GM23248 (cell line): ENCODE results near the gene CHRM4. TPM values are rescaled to one million over a fixed set of nuclear protein-coding genes. Genes with fewer than 3 reads are reported as not detected.

Experiments used
- DNase-seq: peaks from one replicate; pipeline ENCODE4 v3.0.0-alpha.2; 2015
- H2AFZ ChIP-seq: fragments of 200-600 bp; sonication (generic); 2 replicates; pipeline ENCODE4 v1.6.1; 2016; ENCODE audit warnings: antibody characterized with exemption
- H3F3A ChIP-seq: fragments of 200-600 bp; sonication (generic); 2 replicates; pipeline ENCODE4 v1.6.1; 2016; ENCODE audit warnings: mild to moderate bottlenecking, antibody characterized with exemption, mixed run types; ENCODE audit not compliant: insufficient read depth
- H3K27ac ChIP-seq: fragments of 200-600 bp; sonication (generic); 2 replicates; pipeline ENCODE4 v1.5.1; 2016; ENCODE audit warnings: mild to moderate bottlenecking
- H3K27me3 ChIP-seq: fragments of 200-600 bp; sonication (generic); replicated peaks from 2 replicates; pipeline ENCODE4 v1.6.1; 2016; ENCODE audit warnings: mild to moderate bottlenecking; ENCODE audit not compliant: insufficient read depth
- H3K36me3 ChIP-seq: fragments of 200-600 bp; sonication (generic); 2 replicates; pipeline ENCODE4 v1.6.1; 2016; ENCODE audit warnings: low read depth, mild to moderate bottlenecking
- H3K4me1 ChIP-seq: fragments of 200-600 bp; sonication (generic); 2 replicates; pipeline ENCODE4 v1.6.1; 2016; ENCODE audit warnings: mild to moderate bottlenecking; ENCODE audit not compliant: insufficient read depth
- H3K4me2 ChIP-seq: fragments of 200-600 bp; sonication (generic); one replicate; pipeline ENCODE4 v1.6.1; 2016; ENCODE audit warnings: mild to moderate bottlenecking; ENCODE audit not compliant: unreplicated experiment
- H3K4me3 ChIP-seq: fragments of 200-600 bp; sonication (generic); 2 replicates; pipeline ENCODE4 v1.5.1; 2016; ENCODE audit warnings: mild to moderate bottlenecking
- H3K79me2 ChIP-seq: fragments of 200-600 bp; sonication (generic); 2 replicates; pipeline ENCODE4 v1.6.1; 2016; ENCODE audit warnings: mild to moderate bottlenecking; ENCODE audit not compliant: insufficient read depth
- H3K9ac ChIP-seq: fragments of 200-600 bp; sonication (generic); 2 replicates; pipeline ENCODE4 v1.6.1; 2016; ENCODE audit warnings: mild to moderate bottlenecking
- H3K9me2 ChIP-seq: fragments of 200-600 bp; sonication (generic); 2 replicates; pipeline ENCODE4 v1.6.1; 2016; ENCODE audit warnings: mixed run types, mild to moderate bottlenecking, moderate library complexity; ENCODE audit not compliant: insufficient read depth
- H3K9me3 ChIP-seq: fragments of 200-600 bp; sonication (generic); one replicate; pipeline ENCODE4 v1.6.1; 2017; ENCODE audit warnings: low read depth
- H4K20me1 ChIP-seq: fragments of 200-600 bp; sonication (generic); 2 replicates; pipeline ENCODE4 v1.6.0; 2016; ENCODE audit not compliant: insufficient read depth
- EZH2 ChIP-seq: fragments of 200-600 bp; sonication (generic); IDR thresholded peaks from 2 replicates; pipeline ENCODE4 v1.6.1; 2018; ENCODE audit warnings: antibody characterized with exemption, mild to moderate bottlenecking; ENCODE audit not compliant: insufficient read depth, poor library complexity, severe bottlenecking
- EZH2phosphoT487 ChIP-seq: fragments of 200-600 bp; sonication (generic); IDR thresholded peaks from 2 replicates; pipeline ENCODE4 v1.6.1; 2018; ENCODE audit warnings: antibody characterized with exemption, moderate library complexity, mild to moderate bottlenecking, low read depth; ENCODE audit not compliant: insufficient read depth
- WGBS, 2 experiments: methylation state at CpG; one replicate each; pipeline ENCODE4 v1.1.6; 2015 to 2017; ENCODE audit warnings: low lambda C conversion rate in 2 of 2, low coverage in 1 of 2; ENCODE audit errors: missing lambda C conversion rate in 2 of 2; 5-methylcytosine and 5-hydroxymethylcytosine counted together
- in situ Hi-C: fragments of 300-500 bp; cut with MboI; formaldehyde crosslinking; loops from 2 replicates; pipeline ENCODE4 v1.15.0; 2020
- polyA plus RNA-seq: library from polyadenylated mRNA; unstranded; fragments of >200 nt; fragmentation: Nextera tagmentation; extraction: Ambion mirVana; gene quantifications from 2 replicates; pipeline ENCODE4 v1.2.1, GENCODE V29; 2016
- total RNA-seq: library from RNA; depleted of rRNA; stranded (reverse); fragments of >200 nt; shearing (Covaris generic); gene quantifications from 2 replicates; pipeline ENCODE4 v1.2.3, GENCODE V29; 2014

CHRM4 gene
- total and polyA plus RNA-seq, 2 experiments from 2014 or later: not detected

DNA sequence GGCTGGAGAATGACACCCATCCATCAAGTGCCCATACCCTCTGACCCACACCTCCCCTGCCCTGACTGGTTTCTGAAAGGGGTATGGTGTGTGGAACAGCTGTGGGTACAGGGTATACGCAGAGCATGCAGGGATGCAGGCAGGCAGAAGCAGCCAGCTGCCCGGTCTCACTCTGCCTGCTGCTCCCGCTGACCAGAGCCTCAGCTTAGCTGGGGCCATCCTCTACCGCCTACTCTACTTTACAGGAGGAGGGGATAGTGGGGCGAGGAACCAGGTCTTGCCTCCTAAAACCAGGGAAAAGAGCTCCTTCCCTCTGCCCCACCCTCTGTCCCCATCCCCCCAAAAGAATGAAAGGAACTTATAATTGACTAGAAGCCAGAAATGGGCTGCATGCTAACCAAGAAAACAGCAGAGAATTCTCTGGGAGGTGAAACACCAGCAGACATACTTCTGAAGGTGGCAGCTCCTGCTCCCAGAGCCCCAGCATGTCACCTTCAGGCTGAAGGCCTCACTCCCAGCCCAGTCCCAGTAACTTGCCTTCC is 13.0 kb upstream of the CHRM4 start:
- H3K36me3 ChIP-seq: no peaks in the 10 kb centered on the region
- peak; percentile 20 for DNase-seq
- no peak overlapping the region for H3K4me2 ChIP-seq
- no peak overlapping the region for H2AFZ ChIP-seq
- TF ChIP-seq EZH2 (no peak), EZH2phosphoT487 (no peak)
- no peaks in the 10 kb centered on the region for H4K20me1 ChIP-seq
- no peaks in the 10 kb centered on the region for H3K9me3 ChIP-seq
- no peaks in the 10 kb centered on the region for H3K9me2 ChIP-seq
- in situ Hi-C loops: no loop called here
- no peak overlapping the region for H3K27ac ChIP-seq
- peaks cover 10% of the 10 kb centered on the region for H3K4me1 ChIP-seq
- H3F3A ChIP-seq: no peaks in the 10 kb centered on the region
- H3K9ac ChIP-seq: no peak overlapping the region
- H3K27me3 ChIP-seq: no peaks in the 10 kb centered on the region
- 72 to 74% methylated on average over 5 of the region's 5 CpGs for WGBS, 2 experiments
- no peak overlapping the region for H3K4me3 ChIP-seq
- no peaks in the 10 kb centered on the region for H3K79me2 ChIP-seq

DNA sequence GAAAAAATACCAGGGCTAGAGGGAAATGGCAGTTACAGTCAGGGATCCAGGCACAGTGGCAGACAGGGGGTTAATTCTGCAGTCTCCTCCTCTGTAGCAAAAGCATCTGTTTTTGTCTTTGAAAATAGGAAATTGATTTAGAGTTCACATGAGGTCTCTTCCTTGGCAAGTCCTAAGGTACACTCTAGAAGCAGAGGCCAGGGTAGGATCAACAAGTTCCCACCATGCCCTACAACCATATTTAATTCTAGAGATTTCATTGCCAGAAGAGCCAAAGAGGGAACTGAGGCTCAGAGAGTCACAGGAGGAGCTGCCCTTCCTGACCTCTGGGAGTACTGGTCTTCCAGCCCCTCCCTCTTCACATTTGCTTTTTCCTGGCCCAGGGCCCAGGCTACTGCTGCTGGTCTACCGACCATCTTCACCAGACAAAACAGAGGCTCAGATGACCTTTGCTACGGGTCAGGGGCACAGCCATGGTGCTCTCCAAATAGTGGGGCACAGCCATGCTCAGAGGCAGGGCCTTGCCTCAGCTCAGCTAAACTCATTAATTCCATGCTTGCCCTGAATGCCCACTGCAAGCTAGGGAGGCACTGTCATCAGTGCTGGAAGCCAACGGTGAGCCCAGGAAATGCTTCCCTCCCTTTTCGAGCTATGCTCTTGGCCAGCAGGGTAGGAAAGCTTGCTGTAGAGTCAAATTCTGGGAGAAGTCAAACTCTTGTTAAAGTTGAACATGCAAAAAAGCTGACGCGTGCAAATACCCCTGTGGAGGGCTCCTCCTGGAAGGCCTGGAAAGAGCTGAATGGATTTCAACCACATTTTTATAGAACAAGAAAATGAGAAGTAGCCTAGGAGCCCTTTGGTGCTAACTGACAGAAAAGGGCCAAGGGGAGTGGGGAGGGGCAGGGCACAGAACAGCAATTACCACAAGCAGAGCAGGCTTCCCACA is 11.7 kb upstream of the CHRM4 start:
- in situ Hi-C loops: no loop called here
- peaks cover 10% of the 10 kb centered on the region for H3K4me1 ChIP-seq
- H4K20me1 ChIP-seq: no peaks in the 10 kb centered on the region
- H3K4me3 ChIP-seq: no peak overlapping the region
- no peak for DNase-seq
- H3K9me3 ChIP-seq: no peaks in the 10 kb centered on the region
- H3K27me3 ChIP-seq: no peaks in the 10 kb centered on the region
- no peak overlapping the region for H3K27ac ChIP-seq
- H3K36me3 ChIP-seq: no peaks in the 10 kb centered on the region
- H2AFZ ChIP-seq: no peak overlapping the region
- no peak for TF ChIP-seq EZH2phosphoT487
- no peak for TF ChIP-seq EZH2
- H3K9me2 ChIP-seq: no peaks in the 10 kb centered on the region
- H3F3A ChIP-seq: no peaks in the 10 kb centered on the region
- WGBS, 2 experiments: 68 to 73% methylated on average over 6 of the region's 6 CpGs
- H3K9ac ChIP-seq: no peak overlapping the region
- no peaks in the 10 kb centered on the region for H3K79me2 ChIP-seq
- H3K4me2 ChIP-seq: no peak overlapping the region

DNA sequence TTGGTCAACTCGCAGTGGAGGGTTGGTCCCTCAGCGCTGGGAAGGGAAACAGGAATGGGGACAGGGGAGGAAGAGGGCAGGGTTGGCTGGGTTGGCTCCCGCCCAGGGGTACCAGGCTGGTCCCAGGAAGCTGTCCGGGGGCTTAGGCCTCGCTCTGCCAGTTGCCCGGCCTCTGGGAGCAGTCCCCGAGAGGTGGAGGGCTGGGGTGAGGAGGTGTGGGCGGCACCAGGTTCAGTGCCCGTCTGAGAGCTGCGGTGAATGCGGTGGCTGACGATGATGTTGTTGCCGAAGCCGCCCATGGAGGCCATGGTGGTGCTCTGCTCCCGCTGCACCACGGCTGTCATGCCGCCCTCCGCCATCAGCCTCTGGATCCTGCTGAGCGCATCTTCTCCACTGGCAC is 6.0 kb upstream of the CHRM4 start:
- DNase-seq: no peak
- in situ Hi-C loops: loop anchor here (10.0 kb wide), 1 partner anchor 137 kb away; no protein-coding TSS in a partner anchor
- Histone ChIP-seq H3K9me2 (no peaks in the 10 kb centered on the region), H3K4me1 (no peaks in the 10 kb centered on the region), H3K27ac (no peak overlapping the region), H3K79me2 (no peaks in the 10 kb centered on the region), H3K4me2 (no peak overlapping the region), H3K4me3 (no peak overlapping the region), H3K9me3 (no peaks in the 10 kb centered on the region), H2AFZ (no peak overlapping the region), H4K20me1 (no peaks in the 10 kb centered on the region), H3K9ac (no peak overlapping the region), H3F3A (no peaks in the 10 kb centered on the region), H3K27me3 (no peaks in the 10 kb centered on the region), H3K36me3 (no peaks in the 10 kb centered on the region)
- TF ChIP-seq EZH2phosphoT487: no peak
- TF ChIP-seq EZH2: no peak
- WGBS, 2 experiments: 90 to 94% methylated on average over 19 of the region's 19 CpGs

DNA sequence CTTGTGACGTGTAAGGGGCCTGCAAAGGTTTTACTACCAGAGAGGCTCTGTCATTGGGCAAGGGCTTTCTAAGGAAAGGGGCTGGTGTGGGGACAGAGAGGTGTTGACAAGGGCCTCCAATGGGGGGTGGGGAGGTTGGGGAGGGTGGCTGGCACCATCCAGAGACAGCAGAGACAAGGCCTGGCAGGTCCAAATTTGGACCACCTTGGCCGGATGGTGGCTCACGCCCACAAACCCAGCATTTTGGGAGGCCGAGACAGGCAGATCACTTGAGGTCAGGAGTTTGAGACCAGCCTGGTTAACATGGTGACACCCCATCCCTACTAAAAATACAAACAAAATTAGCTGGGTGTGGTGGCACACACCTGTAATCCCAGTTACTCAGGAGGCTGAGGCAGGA is 2.2 kb upstream of the CHRM4 start:
- Histone ChIP-seq H3K4me1 (no peaks in the 10 kb centered on the region), H3K4me3 (no peak overlapping the region), H3K9me3 (no peaks in the 10 kb centered on the region), H3K27me3 (peaks cover 7% of the 10 kb centered on the region), H3K9ac (no peak overlapping the region), H3K9me2 (no peaks in the 10 kb centered on the region), H3K79me2 (no peaks in the 10 kb centered on the region), H3K4me2 (no peak overlapping the region), H3F3A (no peaks in the 10 kb centered on the region), H3K36me3 (no peaks in the 10 kb centered on the region), H2AFZ (no peak overlapping the region), H4K20me1 (no peaks in the 10 kb centered on the region), H3K27ac (no peak overlapping the region)
- in situ Hi-C loops: loop anchor here (10.0 kb wide), 1 partner anchor 141 kb away; no protein-coding TSS in a partner anchor
- WGBS, 2 experiments: 52 to 55% methylated on average over 4 of the region's 4 CpGs
- no peak for DNase-seq
- TF ChIP-seq EZH2phosphoT487 (no peak), EZH2 (no peak)
